ENCODE measurements around the gene KCNQ4.

The KCNQ4 gene

GRCh38 chr1:40830419-40830943, 46.9 kb downstream of the KCNQ4 start:
- Histone ChIP-seq H3K27me3 (replicated peaks) (no peaks in the 10 kb centered on the region), H3K27ac (no peak overlapping the region), H3K4me3 (ENCODE audit: low read depth, low read length) (no peak overlapping the region), H3K36me3 (replicated peaks) (no peaks in the 10 kb centered on the region)
- no peak for TF ChIP-seq CTCF (IDR thresholded peaks at IDR 0.05; ENCODE audit: low read depth, low read length, missing control alignments)
- DNase-seq = no peak
- in situ Hi-C loops (cut with HindIII; ENCODE audit: low pct_ligation_motif_present, low sequenced_read_pairs) = no loop called here

GRCh38 chr1:40831001-40831732, 47.6 kb downstream of the KCNQ4 start:
- TF ChIP-seq CTCF (IDR thresholded peaks at IDR 0.05; ENCODE audit: low read depth, low read length, missing control alignments) = no peak
- no peaks in the 10 kb centered on the region for H3K27me3 ChIP-seq (replicated peaks)
- in situ Hi-C loops (cut with HindIII; ENCODE audit: low pct_ligation_motif_present, low sequenced_read_pairs) = no loop called here
- no peak for DNase-seq
- H3K36me3 ChIP-seq (replicated peaks) = no peaks in the 10 kb centered on the region
- H3K4me3 ChIP-seq (ENCODE audit: low read depth, low read length) = no peak overlapping the region
- no peak overlapping the region for H3K27ac ChIP-seq

GRCh38 chr1:40833979-40834378, 50.4 kb downstream of the KCNQ4 start:
- Histone ChIP-seq H3K4me3 (ENCODE audit: low read depth, low read length) (no peak overlapping the region), H3K27ac (no peak overlapping the region), H3K27me3 (replicated peaks) (no peaks in the 10 kb centered on the region), H3K36me3 (replicated peaks) (no peaks in the 10 kb centered on the region)
- no peak for TF ChIP-seq CTCF (IDR thresholded peaks at IDR 0.05; ENCODE audit: low read depth, low read length, missing control alignments)
- no peak for DNase-seq
- in situ Hi-C loops (cut with HindIII; ENCODE audit: low pct_ligation_motif_present, low sequenced_read_pairs) = no loop called here

- Histone ChIP-seq H3K27ac (no peak overlapping the region), H3K27me3 (replicated peaks) (no peaks in the 10 kb centered on the region), H3K4me3 (ENCODE audit: low read depth, low read length) (no peak overlapping the region), H3K36me3 (replicated peaks) (no peaks in the 10 kb centered on the region)
- in situ Hi-C loops (cut with HindIII; ENCODE audit: low pct_ligation_motif_present, low sequenced_read_pairs) = no loop called here
- no peak for DNase-seq
- TF ChIP-seq CTCF (IDR thresholded peaks at IDR 0.05; ENCODE audit: low read depth, low read length, missing control alignments) = no peak
Observed at GRCh38 chr1:40834968-40835545, 51.5 kb downstream of the KCNQ4 start.

- Histone ChIP-seq H3K27ac (no peak overlapping the region), H3K27me3 (replicated peaks) (no peaks in the 10 kb centered on the region), H3K36me3 (replicated peaks) (no peaks in the 10 kb centered on the region), H3K4me3 (ENCODE audit: low read depth, low read length) (no peak overlapping the region)
- no peak for TF ChIP-seq CTCF (IDR thresholded peaks at IDR 0.05; ENCODE audit: low read depth, low read length, missing control alignments)
- in situ Hi-C loops (cut with HindIII; ENCODE audit: low pct_ligation_motif_present, low sequenced_read_pairs) = no loop called here
- DNase-seq = no peak
Observed at GRCh38 chr1:40836283-40836682, 52.7 kb downstream of the KCNQ4 start.

All from brain microvascular endothelial cell (primary cell).